Caki2 (cell line): ENCODE results near the gene TRIM42. TPM values are rescaled to one million over a fixed set of nuclear protein-coding genes. Genes with fewer than 3 reads are reported as not detected.

Experiments
- DNase-seq: peaks from one replicate; pipeline ENCODE4 v3.0.0-alpha.2; 2015; ENCODE audit warnings: low read depth
- in situ Hi-C: cut with HindIII; loops from 2 replicates; pipeline ENCODE4 v1.10.0; 2016; ENCODE audit warnings: low sequenced_read_pairs, low pct_unique_long_range_greater_than_20kb, mixed read lengths
- total RNA-seq: library from RNA; depleted of rRNA; stranded (reverse); fragments of >200 nt; shearing (Covaris generic); gene quantifications from 2 replicates; pipeline ENCODE4 v1.2.3, GENCODE V29; 2014; ENCODE audit warnings: low replicate concordance; rRNA removed

Gene TRIM42
- total RNA-seq: not detected in 2 replicates

GRCh38 chr3:140677764-140678163 is at the start of gene TRIM42:
TSS of gene TRIM42 (plus strand) at chr3:140678064. CDS start at chr3:140678230, 166 bp downstream.
- in situ Hi-C loops: no loop called here
- no peak for DNase-seq

DNA sequence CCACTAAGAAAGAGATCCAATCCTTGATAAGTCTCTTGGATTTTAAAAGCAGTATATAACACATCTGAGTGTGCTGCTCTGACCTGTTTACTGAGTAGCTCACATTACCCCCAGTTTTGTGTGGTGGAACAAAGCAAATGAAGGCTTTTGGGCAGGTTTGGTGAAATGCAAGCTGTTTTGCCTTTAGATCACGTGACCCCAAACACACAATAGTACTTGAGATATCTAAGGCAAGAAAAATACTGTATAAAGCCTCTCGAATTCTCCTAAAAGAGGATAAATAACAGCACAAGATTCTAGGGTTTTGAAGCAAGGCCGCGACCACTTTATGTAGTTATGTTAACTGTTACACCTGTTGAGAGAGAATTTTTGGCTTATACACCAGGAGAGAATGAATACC is 49.3 kb upstream of the TRIM42 start:
- no peak for DNase-seq
- in situ Hi-C loops: no loop called here

DNA sequence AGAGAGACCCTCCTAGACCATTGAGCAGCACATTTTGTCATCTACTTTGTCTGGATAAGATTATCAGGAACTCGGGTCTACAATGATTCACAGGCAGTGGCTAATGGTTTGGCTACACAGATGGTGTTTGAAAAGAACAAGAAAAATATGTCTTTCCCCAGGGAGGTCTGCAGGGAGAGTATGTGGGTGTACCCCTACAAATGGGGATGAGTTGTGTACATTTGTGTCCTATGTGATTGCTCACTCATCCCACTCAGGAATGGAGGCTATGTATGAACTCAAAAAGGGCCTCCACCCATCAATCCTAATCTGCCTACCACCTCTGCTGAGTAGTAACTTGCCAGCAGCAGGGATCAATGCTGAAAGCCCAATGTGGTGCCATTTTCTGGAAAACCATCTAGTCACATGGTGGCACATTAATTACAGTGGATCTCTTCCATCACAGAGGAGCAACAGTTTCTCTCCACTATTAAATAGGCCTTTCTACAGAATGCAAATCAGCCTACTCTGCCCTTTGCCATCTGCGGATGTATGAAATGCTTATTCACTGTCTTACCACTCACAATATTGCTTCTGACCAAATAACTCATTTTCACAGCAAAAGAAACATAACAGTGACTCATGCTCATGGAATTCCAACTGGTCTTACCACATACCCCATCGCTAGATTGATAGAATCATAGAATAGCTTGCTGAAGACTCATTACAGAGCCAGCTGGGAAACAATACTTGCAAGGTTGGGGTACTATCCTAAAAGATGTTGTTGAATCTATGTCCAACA is 48.3 kb upstream of the TRIM42 start:
- in situ Hi-C loops: no loop called here
- DNase-seq: peak; percentile 83

DNA sequence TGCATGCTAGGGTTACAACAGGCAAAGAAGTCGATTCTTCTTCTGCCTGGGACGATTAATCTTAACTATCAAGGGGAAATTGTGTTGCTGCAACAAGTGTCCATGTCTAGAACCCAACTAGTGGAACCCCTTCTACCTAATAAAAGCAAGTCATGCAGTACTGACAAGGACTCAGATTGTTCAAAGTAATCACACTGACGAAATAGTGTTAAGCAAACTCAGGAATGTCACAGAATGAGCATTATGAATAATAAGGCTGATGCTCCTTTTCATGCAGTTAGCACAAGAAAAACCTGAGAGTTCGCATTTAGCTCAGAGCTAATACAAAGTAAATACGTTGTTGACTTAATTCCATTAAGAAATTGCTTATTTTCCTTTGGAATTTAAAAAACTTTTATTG is 47.5 kb upstream of the TRIM42 start:
- no peak for DNase-seq
- in situ Hi-C loops: no loop called here

DNA sequence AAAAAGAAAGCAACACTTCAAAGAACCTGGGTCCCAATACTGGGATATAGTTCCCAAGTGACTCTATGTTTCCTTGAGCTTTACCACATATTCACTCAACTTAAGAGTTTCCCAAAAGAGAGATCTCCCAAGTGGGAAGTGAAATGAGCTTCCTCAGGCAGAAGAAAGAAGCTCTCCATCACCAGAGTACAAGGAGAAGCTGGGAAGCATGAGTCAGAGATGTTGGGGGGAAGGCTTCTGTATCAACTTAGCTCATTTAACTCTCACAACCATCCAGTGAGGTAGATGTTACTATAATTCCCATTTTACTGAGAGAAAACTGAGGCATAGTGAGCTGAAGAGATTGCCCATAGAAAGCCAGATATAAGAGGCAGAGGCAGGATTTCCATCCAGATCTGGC is 47.0 kb upstream of the TRIM42 start:
- in situ Hi-C loops: no loop called here
- DNase-seq: no peak

DNA sequence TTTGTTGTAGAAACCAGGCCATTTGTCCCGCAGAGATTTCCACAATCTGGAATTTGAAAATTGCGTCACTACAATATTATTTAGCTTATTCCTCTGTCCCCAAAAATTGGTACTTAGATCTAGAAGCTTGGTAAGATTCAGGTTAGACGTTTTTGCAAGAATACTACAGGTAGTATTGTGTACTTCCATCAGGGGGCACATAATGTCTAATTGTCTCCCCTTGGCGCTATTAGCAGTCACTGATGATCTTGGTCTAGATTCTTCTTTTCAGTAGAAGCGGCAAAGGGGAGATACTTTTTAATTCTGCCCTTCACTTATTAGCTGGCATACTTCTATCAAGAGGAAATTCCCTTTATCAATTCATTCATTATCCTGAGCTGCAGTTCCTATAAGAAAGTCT is 42.6 kb upstream of the TRIM42 start:
- in situ Hi-C loops: no loop called here
- no peak for DNase-seq

DNA sequence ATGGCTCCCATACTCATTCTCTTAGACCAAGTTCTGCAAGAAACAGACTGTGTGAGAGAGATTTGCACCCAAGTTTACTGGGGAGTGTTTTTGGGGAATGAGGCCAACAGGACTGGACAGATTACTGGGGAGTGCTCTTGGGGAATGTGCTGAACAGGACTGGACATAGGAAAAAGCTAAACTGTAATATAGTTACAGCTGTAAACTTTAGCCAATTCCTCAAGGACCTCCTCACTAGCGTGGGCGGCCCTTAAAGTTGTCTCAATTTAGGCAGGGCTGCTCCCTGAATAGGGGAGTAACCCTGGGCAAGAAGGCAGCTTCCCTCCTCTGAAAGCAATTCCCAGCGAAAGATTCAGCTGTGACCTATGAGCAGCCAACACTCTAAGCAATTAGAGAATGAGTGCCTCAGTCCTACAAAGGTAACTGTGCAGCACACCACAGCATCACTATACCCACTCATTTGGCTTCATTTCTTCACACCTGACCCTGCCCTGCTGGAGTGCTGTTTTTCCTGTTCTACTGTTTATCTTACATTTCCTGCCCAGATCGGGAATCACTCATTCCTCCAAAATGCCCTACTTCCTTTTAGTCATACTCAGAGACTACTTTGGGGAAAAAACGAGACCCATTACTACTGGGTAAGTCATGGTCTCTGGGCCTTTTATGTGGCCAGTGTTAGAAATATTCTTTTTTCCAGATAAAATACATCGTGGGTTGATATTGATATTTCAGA is 41.3 kb upstream of the TRIM42 start:
- no peak for DNase-seq
- in situ Hi-C loops: no loop called here

DNA sequence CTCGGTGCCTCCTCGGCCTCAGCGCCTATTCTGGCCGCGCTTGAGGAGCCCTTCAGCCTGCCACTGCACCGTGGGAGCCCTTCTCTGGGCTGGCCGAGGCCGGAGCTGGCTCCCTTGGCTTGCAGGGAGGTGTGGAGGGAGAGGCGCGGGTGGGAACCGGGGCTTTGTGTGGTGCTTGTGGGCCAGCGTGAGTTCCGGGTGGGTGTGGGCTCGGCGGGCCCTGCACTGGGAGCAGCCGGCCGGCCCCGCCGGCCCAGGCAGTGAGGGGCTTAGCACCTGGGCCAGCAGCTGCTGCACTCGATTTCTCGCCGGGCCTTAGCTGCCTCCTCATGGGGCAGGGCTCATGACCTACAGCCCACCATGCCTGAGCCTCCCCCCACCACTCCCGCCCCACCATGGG is 26.6 kb upstream of the TRIM42 start:
- in situ Hi-C loops: no loop called here
- DNase-seq: no peak

DNA sequence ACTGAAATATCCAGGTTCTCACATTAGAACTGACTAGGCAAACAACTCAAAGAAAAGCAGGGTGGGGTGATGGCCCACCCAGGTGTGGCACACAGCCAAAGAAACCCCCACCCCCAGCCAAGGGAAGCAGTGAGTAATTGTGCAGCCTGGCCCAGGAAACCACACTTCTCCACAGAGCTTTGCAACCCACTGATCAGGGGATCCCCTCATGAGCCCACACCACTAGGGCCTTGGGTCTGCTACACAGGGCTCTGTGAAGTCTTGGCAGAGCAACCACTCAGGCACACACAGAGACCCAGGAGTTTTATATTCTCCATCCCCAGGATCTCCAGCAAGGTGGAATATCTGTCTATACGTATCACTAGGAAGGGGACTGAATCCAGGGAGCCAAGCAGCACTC is 22.2 kb upstream of the TRIM42 start:
- DNase-seq: no peak
- in situ Hi-C loops: no loop called here

DNA sequence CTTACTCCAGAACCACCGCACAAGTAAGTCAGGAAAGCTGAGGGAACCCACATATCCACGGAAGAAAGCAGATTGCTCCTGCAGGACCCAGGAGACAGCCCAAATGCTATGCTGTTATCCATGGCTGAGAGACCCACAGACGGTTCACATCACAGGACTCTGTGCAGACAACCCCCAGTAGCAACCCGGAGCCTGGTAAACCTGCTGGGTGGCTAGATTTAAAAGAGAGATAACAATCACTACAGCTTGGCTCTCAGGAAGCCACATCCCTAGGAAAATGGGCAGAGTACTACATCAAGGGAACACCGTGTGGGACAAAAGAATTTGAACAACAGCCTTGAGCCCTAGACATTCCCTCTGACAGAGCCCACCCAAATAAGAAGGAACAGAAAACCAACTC is 13.8 kb upstream of the TRIM42 start:
- no peak for DNase-seq
- in situ Hi-C loops: no loop called here

DNA sequence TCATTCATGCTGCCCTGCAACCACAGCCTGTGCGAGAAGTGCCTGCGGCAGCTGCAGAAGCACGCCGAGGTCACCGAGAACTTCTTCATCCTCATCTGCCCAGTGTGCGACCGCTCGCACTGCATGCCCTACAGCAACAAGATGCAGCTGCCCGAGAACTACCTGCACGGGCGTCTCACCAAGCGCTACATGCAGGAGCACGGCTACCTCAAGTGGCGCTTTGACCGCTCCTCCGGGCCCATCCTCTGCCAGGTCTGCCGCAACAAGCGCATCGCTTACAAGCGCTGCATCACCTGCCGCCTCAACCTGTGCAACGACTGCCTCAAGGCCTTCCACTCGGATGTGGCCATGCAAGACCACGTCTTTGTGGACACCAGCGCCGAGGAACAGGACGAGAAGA is 4.7 kb downstream of the TRIM42 start:
- in situ Hi-C loops: no loop called here
- DNase-seq: no peak

GRCh38 chr3:140686128-140686527 is 8.3 kb downstream of the TRIM42 start:
- no peak for DNase-seq
- in situ Hi-C loops: no loop called here

- in situ Hi-C loops: no loop called here
- no peak for DNase-seq
Observed at GRCh38 chr3:140686948-140687347, 9.1 kb downstream of the TRIM42 start.

DNA sequence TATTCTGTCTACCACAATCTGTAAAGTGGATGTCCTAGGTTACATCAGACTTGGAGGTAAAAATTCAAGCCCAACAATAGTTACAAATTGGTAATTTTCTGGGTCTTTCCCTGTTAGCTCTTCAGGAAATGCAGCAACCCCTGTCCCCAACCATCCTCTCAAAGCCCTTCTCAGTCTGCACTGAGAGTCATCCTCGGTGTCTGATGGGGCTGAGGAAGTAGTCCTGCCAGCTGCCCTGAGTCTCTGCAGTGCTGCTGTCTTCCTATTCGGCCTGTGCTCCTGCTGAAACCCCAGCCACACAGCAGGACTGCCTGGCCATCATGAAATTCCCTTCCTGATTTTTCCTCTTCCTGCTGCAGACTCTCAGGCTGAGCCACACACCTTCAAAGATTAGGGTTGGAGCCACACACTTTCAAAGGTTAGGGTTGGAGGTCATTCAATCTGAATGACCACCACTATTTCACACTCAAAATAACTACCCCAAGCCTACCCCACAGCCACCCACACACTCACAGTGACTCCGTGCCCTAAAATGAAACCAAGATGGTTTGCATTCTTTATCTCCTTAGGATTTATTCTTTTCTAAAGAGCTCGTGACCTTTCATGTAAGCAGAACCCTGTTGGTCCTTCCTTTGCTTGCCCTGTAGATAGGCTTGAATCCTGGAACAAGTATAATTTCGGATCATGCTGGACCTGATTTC is 17.6 kb downstream of the TRIM42 start:
- DNase-seq: no peak
- in situ Hi-C loops: no loop called here

GRCh38 chr3:140699516-140700231 is 21.8 kb downstream of the TRIM42 start:
- in situ Hi-C loops: no loop called here
- DNase-seq: no peak

- in situ Hi-C loops: no loop called here
- no peak for DNase-seq
Observed at GRCh38 chr3:140702281-140702680, 24.4 kb downstream of the TRIM42 start.

- DNase-seq: no peak
- in situ Hi-C loops: no loop called here
Observed at GRCh38 chr3:140703496-140703895, 25.6 kb downstream of the TRIM42 start.

GRCh38 chr3:140704733-140705132 is 26.9 kb downstream of the TRIM42 start:
- in situ Hi-C loops: no loop called here

GRCh38 chr3:140705954-140706353 is 28.1 kb downstream of the TRIM42 start:
- no peak for DNase-seq
- in situ Hi-C loops: no loop called here

More at GRCh38 chr3:140704733-140705132, 26.9 kb downstream of the TRIM42 start:
- DNase-seq: no peak
